Erythroblast (primary cell): ENCODE data around the gene LUC7L.

Experiments used
- GATA1 ChIP-seq: IDR thresholded peaks from 2 replicates; pipeline ENCODE4 v1.6.1; 2011; ENCODE audit warnings: low read depth, mild to moderate bottlenecking, control low read depth, low read length, moderate library complexity
- POLR2A ChIP-seq: IDR thresholded peaks from 2 replicates; pipeline ENCODE4 v1.6.1; 2011; ENCODE audit warnings: mild to moderate bottlenecking, low read length

GRCh38 chr16:276426-277077, 47.3 kb upstream of the LUC7L start:
- TF ChIP-seq POLR2A = no peak
- TF ChIP-seq GATA1 = no peak
